ENCODE measurements around the gene UBAC1.

Gene UBAC1

GRCh38 chr9:135965124-135965756, 4.1 kb upstream of the UBAC1 start:
- no peaks in the 10 kb centered on the region for H3K36me3 ChIP-seq (ENCODE audit: insufficient read depth, low read length)
- H3K9ac ChIP-seq (ENCODE audit: low read depth, low read length, poor library complexity, severe bottlenecking), result no peak overlapping the region
- no peaks in the 10 kb centered on the region for H3K27me3 ChIP-seq (ENCODE audit: insufficient read depth, low read length, poor library complexity, severe bottlenecking)
- no peaks in the 10 kb centered on the region for H3F3A ChIP-seq (ENCODE audit: low read depth)
- TF ChIP-seq EZH2phosphoT487 (IDR thresholded peaks at IDR 0.05; ENCODE audit: borderline replicate concordance) (no peak), CTCF (conservative IDR thresholded peaks at IDR 0.05; ENCODE audit: low read length) (no peak)
- no peak overlapping the region for H3K4me3 ChIP-seq (ENCODE audit: low read length, poor library complexity, severe bottlenecking)
- H2AFZ ChIP-seq (ENCODE audit: low read length), result no peak overlapping the region
- peaks cover 23% of the 10 kb centered on the region for H3K4me1 ChIP-seq (ENCODE audit: insufficient read depth, low read length, poor library complexity, severe bottlenecking)
- no peaks in the 10 kb centered on the region for H3K9me2 ChIP-seq (replicated peaks; ENCODE audit: low read depth, low read length)
- H3K4me2 ChIP-seq (ENCODE audit: low read depth, low read length, poor library complexity, severe bottlenecking), result no peak overlapping the region
- peaks cover 8% of the 10 kb centered on the region for H3K79me2 ChIP-seq (ENCODE audit: insufficient read depth, low read length)
- H4K20me1 ChIP-seq (ENCODE audit: insufficient read depth, low read length, poor library complexity, severe bottlenecking), result peaks cover 4% of the 10 kb centered on the region
- H3K9me3 ChIP-seq (ENCODE audit: insufficient read depth, low read depth, low read length), result no peaks in the 10 kb centered on the region

DNA sequence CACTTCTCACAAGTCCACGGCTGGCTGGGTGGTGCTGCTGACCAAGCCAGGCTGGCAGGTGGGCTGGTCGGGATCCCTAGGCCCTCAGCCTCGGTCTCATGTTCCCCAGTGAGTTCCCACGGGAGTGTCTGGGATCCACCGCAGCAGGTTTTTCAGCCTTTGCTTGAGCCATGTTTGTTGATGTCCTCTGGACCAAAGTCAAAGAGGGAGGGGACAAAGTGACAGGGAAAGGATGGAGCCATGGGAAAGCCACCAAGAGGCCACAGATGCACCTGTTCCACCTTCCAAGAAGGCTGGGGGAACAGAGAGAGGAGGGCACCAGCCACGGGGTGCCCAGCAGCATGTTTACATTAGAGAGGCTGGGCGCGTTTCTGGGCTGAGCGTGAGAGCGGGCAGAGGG, 2.8 kb upstream of the UBAC1 start:
- Histone ChIP-seq H3K36me3 (ENCODE audit: insufficient read depth, low read length) (no peaks in the 10 kb centered on the region), H2AFZ (ENCODE audit: low read length) (no peak overlapping the region), H3K4me2 (ENCODE audit: low read depth, low read length, poor library complexity, severe bottlenecking) (no peak overlapping the region), H3K9me2 (replicated peaks; ENCODE audit: low read depth, low read length) (no peaks in the 10 kb centered on the region), H3K4me1 (ENCODE audit: insufficient read depth, low read length, poor library complexity, severe bottlenecking) (peaks cover 30% of the 10 kb centered on the region), H4K20me1 (ENCODE audit: insufficient read depth, low read length, poor library complexity, severe bottlenecking) (peaks cover 10% of the 10 kb centered on the region), H3K9ac (ENCODE audit: low read depth, low read length, poor library complexity, severe bottlenecking) (no peak overlapping the region), H3F3A (ENCODE audit: low read depth) (no peaks in the 10 kb centered on the region), H3K4me3 (ENCODE audit: low read length, poor library complexity, severe bottlenecking) (no peak overlapping the region), H3K9me3 (ENCODE audit: insufficient read depth, low read depth, low read length) (no peaks in the 10 kb centered on the region), H3K27me3 (ENCODE audit: insufficient read depth, low read length, poor library complexity, severe bottlenecking) (no peaks in the 10 kb centered on the region), H3K79me2 (ENCODE audit: insufficient read depth, low read length) (peaks cover 21% of the 10 kb centered on the region)
- no peak for TF ChIP-seq EZH2phosphoT487 (IDR thresholded peaks at IDR 0.05; ENCODE audit: borderline replicate concordance)
- TF ChIP-seq CTCF (conservative IDR thresholded peaks at IDR 0.05; ENCODE audit: low read length), result no peak

DNA sequence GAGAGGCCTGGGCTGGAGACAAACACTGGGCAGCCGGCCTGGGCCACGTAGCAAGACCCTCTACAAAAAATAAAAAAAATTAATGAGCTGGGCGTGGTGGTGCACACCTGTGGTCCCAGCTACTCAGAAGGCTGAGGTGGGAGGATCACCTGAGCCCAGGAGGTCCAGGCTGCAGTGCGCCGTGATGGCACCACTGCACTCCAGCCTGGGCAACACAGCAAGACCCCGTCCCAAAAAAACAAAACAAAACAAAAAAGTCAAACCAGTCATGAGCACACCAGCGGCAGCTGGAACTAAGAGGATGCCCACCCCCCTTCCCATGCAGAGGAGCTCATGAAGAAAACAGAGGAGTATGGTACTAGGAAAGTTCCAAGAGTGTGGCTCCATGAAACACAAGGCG, 2.2 kb upstream of the UBAC1 start:
- Histone ChIP-seq H3K4me3 (ENCODE audit: low read length, poor library complexity, severe bottlenecking) (no peak overlapping the region), H3K36me3 (ENCODE audit: insufficient read depth, low read length) (no peaks in the 10 kb centered on the region), H2AFZ (ENCODE audit: low read length) (no peak overlapping the region), H3K9ac (ENCODE audit: low read depth, low read length, poor library complexity, severe bottlenecking) (no peak overlapping the region), H3K27me3 (ENCODE audit: insufficient read depth, low read length, poor library complexity, severe bottlenecking) (no peaks in the 10 kb centered on the region), H3K79me2 (ENCODE audit: insufficient read depth, low read length) (peaks cover 27% of the 10 kb centered on the region), H3K9me2 (replicated peaks; ENCODE audit: low read depth, low read length) (no peaks in the 10 kb centered on the region), H3K9me3 (ENCODE audit: insufficient read depth, low read depth, low read length) (no peaks in the 10 kb centered on the region), H3K4me2 (ENCODE audit: low read depth, low read length, poor library complexity, severe bottlenecking) (no peak overlapping the region), H3K4me1 (ENCODE audit: insufficient read depth, low read length, poor library complexity, severe bottlenecking) (peaks cover 36% of the 10 kb centered on the region), H3F3A (ENCODE audit: low read depth) (no peaks in the 10 kb centered on the region), H4K20me1 (ENCODE audit: insufficient read depth, low read length, poor library complexity, severe bottlenecking) (peaks cover 11% of the 10 kb centered on the region)
- TF ChIP-seq EZH2phosphoT487 (IDR thresholded peaks at IDR 0.05; ENCODE audit: borderline replicate concordance) (no peak), CTCF (conservative IDR thresholded peaks at IDR 0.05; ENCODE audit: low read length) (no peak)

All from Loucy (cell line).